ENCODE results near the gene STYXL2.

DNA sequence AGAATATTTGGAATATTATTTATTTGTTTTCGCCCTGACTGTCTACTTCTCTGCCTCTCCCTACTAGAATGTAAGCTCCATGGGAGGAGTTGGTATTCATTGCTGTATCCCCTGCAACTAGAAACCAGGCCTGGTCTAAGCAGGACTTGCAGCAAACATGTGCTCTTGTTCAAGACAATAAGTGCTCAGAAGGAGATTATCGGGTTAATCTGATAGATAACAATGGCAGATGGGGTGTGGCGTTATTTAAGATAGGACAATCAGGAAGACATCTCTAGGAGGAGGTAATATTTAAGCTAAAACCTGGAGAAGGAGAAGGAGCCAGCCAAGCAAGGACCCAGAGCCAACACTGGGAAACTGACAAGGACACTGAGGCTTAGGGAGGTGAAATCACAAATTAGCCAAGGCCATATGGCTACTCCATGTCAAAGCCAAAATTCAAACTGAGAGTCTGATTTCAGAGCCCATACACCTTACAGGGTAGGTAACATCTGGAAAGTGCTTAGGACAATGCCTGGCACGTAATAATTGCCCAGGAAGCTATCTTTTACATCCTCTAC, 41.5 kb downstream of the STYXL2 start:
- TF ChIP-seq CTBP1 (IDR thresholded peaks at IDR 0.05; ENCODE audit: borderline replicate concordance) = no peak
- no peak for TF ChIP-seq SP1 (IDR thresholded peaks at IDR 0.05)
- TF ChIP-seq NFRKB (IDR thresholded peaks at IDR 0.05) = no peak
